Activated CD8-positive, alpha-beta T cell treated with anti-CD3 and anti-CD28 coated beads for 36 hours (primary cell): ENCODE results near the gene NCBP3. TPM values are rescaled to one million over a fixed set of nuclear protein-coding genes. Genes with fewer than 3 reads are reported as not detected.
A peak's percentile ranks its signal among the peaks of the same experiment; 100 is the strongest.

Experiments
- ATAC-seq: fragments of 200-7000 bp; cut with Tn5 transposase; one replicate; pipeline ENCODE4 v1.10.0; 2021; ENCODE audit warnings: mild to moderate bottlenecking, moderate library complexity
- CTCF ChIA-PET: fragments of 350-600 bp; sonication (Branson Sonifier 250); formaldehyde crosslinking; loops from one replicate; lab custom pipeline; 2021; ENCODE audit warnings: antibody characterized with exemption; lab: Charles Lee
- POLR2A ChIA-PET: fragments of 350-600 bp; sonication (Branson Sonifier 250); formaldehyde crosslinking; loops from one replicate; lab custom pipeline; 2021; ENCODE audit warnings: antibody characterized with exemption; lab: Charles Lee
- DNase-seq: peaks from one replicate; pipeline ENCODE4 v3.0.0-alpha.2; 2020
- H3K27ac Mint-ChIP-seq: one replicate; pipeline ENCODE4 v1.8.0; 2021; ENCODE audit warnings: mild to moderate bottlenecking, mixed read lengths
- H3K27me3 Mint-ChIP-seq: one replicate; pipeline ENCODE4 v1.8.0; 2021; ENCODE audit warnings: mixed read lengths
- H3K36me3 Mint-ChIP-seq: one replicate; pipeline ENCODE4 v1.8.0; 2021; ENCODE audit warnings: low read depth, mixed read lengths
- H3K4me1 Mint-ChIP-seq: one replicate; pipeline ENCODE4 v1.8.0; 2021; ENCODE audit warnings: low read depth, mixed read lengths
- H3K4me3 Mint-ChIP-seq: one replicate; pipeline ENCODE4 v1.8.0; 2021; ENCODE audit warnings: mild to moderate bottlenecking, moderate library complexity, mixed read lengths
- H3K9me3 Mint-ChIP-seq: one replicate; pipeline ENCODE4 v1.8.0; 2021; ENCODE audit warnings: mixed read lengths
- intact Hi-C: fragments of 100-400 bp; cut with micrococcal nuclease; formaldehyde crosslinking; loops from one replicate; pipeline ENCODE4 v1.10.0; 2022
- total RNA-seq, 2 experiments: library from RNA; stranded (reverse); gene quantifications; one replicate each; pipeline ENCODE4 v1.2.3, GENCODE V29; 2021
- TF ChIP-seq, protein P1 (sequence below): fragments of 200-600 bp; IDR thresholded peaks from one replicate; pipeline ENCODE4 v1.8.0; 2022; ENCODE audit warnings: antibody characterized with exemption, mild to moderate bottlenecking

The NCBP3 gene
- total RNA-seq, 2 experiments from 2014 or later: 34.7 to 41.1 TPM

DNA sequence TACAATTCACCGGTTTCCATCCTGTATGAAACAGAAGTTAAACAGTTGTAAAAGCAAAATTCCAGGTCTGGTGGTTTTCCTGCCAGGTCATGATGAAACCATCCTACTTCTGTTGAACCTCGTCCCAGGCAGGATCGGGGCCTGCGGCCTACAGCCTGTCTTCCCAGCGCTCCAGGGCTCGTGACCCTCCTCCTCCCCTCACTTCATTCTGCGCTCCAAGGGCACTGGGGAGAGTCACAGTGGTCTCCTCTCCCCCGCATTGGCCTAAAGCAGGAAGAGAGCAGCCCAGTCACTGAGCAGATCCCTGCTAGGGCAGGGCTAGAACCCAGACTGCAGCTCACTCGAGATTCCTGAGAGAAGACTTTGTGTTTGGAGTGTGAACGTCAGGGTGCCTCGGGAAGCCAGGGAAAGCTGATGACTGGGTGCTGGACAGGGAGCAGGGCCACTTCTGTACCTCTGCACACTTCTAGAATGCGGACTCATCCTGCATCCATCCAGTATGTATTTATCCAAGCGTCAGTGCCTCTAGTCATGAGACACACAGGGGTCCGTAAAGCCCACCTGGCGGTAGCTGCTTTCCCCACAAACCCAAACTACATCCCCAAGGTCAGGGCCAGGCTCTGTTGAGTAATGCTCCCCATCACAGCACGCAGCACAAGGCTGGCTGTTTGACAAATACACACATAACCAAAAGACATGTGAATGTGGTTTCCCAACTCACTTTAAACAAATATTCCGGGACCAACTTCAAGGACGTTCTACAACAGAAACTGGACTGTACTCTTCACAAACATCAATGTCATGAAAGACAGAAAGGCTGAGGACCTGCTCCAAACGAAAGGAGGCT lies 43.4 kb downstream of the NCBP3 start:
- CTCF ChIA-PET: interaction anchor here (4.6 to 6.3 kb wide), 2 partner anchors 42 to 65 kb away, joined by 33 to 38 read pairs; partner anchors contain the start of gene NCBP3
- peaks cover 8% of the 10 kb centered on the region for H3K36me3 Mint-ChIP-seq
- H3K4me1 Mint-ChIP-seq: peaks cover 37% of the 10 kb centered on the region

DNA sequence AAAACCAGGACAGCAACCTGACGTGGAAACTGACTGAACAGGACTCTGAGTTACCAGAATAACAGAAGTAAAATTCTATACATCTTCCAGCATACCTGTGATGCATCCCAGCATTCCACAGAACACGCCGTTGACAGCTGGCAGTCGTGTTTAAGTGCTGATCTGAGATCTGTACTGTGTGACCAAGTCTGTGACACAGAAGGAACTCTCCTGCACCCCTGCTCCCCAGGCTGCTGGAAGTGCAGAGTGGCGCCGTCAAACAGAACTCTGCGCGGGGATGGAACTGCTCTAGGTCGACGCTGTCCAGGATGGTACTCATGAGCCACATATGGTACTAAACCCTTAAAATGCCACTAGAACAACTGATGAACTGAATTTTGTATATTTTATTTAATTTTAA lies 44.3 kb downstream of the NCBP3 start:
- Mint-ChIP-seq H3K4me3 (no peak overlapping the region), H3K4me1 (peaks cover 41% of the 10 kb centered on the region), H3K36me3 (peaks cover 5% of the 10 kb centered on the region), H3K27me3 (no peaks in the 10 kb centered on the region), H3K27ac (no peak overlapping the region), H3K9me3 (no peaks in the 10 kb centered on the region)
- DNase-seq: no peak
- TF ChIP-seq, protein P1, sequence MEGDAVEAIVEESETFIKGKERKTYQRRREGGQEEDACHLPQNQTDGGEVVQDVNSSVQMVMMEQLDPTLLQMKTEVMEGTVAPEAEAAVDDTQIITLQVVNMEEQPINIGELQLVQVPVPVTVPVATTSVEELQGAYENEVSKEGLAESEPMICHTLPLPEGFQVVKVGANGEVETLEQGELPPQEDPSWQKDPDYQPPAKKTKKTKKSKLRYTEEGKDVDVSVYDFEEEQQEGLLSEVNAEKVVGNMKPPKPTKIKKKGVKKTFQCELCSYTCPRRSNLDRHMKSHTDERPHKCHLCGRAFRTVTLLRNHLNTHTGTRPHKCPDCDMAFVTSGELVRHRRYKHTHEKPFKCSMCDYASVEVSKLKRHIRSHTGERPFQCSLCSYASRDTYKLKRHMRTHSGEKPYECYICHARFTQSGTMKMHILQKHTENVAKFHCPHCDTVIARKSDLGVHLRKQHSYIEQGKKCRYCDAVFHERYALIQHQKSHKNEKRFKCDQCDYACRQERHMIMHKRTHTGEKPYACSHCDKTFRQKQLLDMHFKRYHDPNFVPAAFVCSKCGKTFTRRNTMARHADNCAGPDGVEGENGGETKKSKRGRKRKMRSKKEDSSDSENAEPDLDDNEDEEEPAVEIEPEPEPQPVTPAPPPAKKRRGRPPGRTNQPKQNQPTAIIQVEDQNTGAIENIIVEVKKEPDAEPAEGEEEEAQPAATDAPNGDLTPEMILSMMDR: no peak
- intact Hi-C loops: no loop called here
- ChIA-PET CTCF (interaction anchor here (0.9 to 3.2 kb wide), 2 partner anchors 26 to 63 kb away, joined by 4 to 29 read pairs; no protein-coding TSS in a partner anchor), POLR2A (interaction anchor here (1.6 kb wide), 1 partner anchor 64 kb away, joined by 5 read pairs; no protein-coding TSS in a partner anchor)
- ATAC-seq: no peak

More for the DNA sequence above, 43.4 kb downstream of the NCBP3 start:
- TF ChIP-seq, protein P1: no peak
- Mint-ChIP-seq H3K9me3 (no peaks in the 10 kb centered on the region), H3K4me3 (no peak overlapping the region), H3K27ac (no peak overlapping the region), H3K27me3 (no peaks in the 10 kb centered on the region)
- no peak for DNase-seq
- intact Hi-C loops: no loop called here
- POLR2A ChIA-PET: no interaction called here
- no peak for ATAC-seq

DNA sequence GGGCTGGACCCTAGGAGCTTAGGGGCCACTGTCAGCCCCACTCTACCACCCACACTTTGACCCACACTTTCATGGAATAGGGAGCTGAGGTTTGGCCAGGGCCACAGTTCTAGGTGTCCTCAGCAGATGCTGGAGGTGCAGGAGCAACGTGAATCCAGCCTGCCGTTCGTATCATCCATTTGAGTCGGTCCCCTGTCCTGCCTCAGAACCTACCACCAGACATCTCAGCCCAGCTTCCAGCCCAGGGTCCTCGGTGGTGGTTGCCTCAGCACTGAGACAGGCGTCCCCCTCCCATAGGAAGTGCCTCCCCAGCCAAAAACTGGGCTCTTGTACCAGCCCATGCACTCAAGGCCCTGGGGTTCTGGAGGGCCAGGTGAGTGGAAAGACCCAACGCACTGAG lies 44.7 kb downstream of the NCBP3 start:
- TF ChIP-seq, protein P1: no peak
- Mint-ChIP-seq H3K9me3 (no peaks in the 10 kb centered on the region), H3K27ac (no peak overlapping the region), H3K4me1 (peaks cover 46% of the 10 kb centered on the region), H3K4me3 (no peak overlapping the region), H3K36me3 (peaks cover 5% of the 10 kb centered on the region), H3K27me3 (no peaks in the 10 kb centered on the region)
- intact Hi-C loops: no loop called here
- DNase-seq (no peak), ATAC-seq (no peak)
- ChIA-PET CTCF (interaction anchor here (0.9 to 3.2 kb wide), 3 partner anchors 25 to 63 kb away, joined by 4 to 29 read pairs (median 4); no protein-coding TSS in a partner anchor), POLR2A (interaction anchor here (1.6 kb wide), 1 partner anchor 63 kb away, joined by 5 read pairs; no protein-coding TSS in a partner anchor)

DNA sequence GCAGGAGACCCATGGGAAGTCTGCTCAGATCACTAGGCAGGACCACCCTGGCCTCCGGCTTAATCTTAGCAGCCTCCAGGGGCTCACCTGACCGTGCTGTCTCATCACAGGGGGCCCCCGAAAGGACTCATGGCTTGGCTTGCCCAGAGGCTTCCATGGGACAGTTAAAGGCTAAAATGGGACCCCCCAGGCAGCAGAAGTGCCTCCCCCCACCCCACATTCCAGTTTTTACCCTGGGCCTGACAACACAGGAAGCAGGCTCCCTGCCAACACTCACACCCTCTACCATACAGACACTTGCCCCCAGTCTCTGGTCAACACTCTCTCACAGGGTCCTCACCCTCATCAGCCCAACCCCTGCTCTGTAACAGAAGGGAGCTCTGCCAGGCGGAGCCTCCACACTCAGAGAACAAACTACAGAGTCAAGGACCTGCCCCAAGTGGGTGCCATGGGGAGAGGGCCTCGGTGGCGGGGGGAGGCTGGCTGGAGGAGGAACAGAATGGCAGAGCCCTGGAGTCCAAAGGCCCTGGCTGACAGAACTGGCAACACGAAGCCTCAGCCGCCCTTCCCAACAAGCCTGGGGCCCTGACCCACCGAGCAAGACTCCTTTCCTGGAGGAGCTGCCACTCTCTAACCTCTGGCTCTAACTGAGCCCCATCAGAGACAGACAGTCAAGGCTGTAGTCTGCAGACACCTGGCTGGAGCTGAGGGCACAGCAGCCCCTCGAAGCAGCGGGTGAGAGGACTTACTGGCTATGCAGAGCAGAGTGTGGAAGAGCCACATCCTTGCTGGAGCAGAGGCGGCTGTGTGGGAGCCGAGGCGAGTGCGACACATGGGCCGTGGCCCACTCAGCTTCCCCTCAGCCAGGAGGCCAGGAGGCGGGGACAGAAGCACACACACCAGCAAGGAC lies 45.4 kb downstream of the NCBP3 start, which contains the start of gene ITGAE:
TSS of gene ITGAE (minus strand) at position 827 of the 910 bp plus-strand sequence. CDS start at position 783, 44 bp downstream.
- intact Hi-C loops: no loop called here
- ATAC-seq (no peak), DNase-seq (no peak)
- Mint-ChIP-seq H3K9me3 (no peaks in the 10 kb centered on the region), H3K27me3 (no peaks in the 10 kb centered on the region), H3K36me3 (peaks cover 3% of the 10 kb centered on the region), H3K4me3 (peak within 1 kb of the TSS; percentile 62), H3K27ac (peak within 1 kb of the TSS; percentile 77), H3K4me1 (peaks cover 53% of the 10 kb centered on the region)
- ChIA-PET POLR2A (interaction anchor here (0.9 to 1.6 kb wide), 2 partner anchors 62 to 156 kb away, joined by 3 to 5 read pairs; no protein-coding TSS in a partner anchor), CTCF (interaction anchor here (0.9 to 3.2 kb wide), 3 partner anchors 26 to 62 kb away, joined by 4 to 29 read pairs (median 4); no protein-coding TSS in a partner anchor)
- TF ChIP-seq, protein P1: no peak
